Middle frontal gyrus (tissue), 1 donor: ENCODE data around the gene SLC13A3.

Source experiments
- DNase-seq: peaks from one replicate; pipeline ENCODE4 v3.0.0-alpha.2; 2015; ENCODE audit warnings: low spot score; ENCODE audit errors: extremely low spot score

Gene SLC13A3

GRCh38 chr20:46651091-46651962, at the start of gene SLC13A3:
Gene SLC13A3 (minus strand): TSS chr20:46651459. CDS start chr20:46651421, 38 bp downstream.
- DNase-seq, result no peak

GRCh38 chr20:46701057-46701456, 49.8 kb upstream of the SLC13A3 start:
- DNase-seq, result no peak

GRCh38 chr20:46700481-46700880, 49.2 kb upstream of the SLC13A3 start:
- no peak for DNase-seq

- no peak for DNase-seq
Measured at GRCh38 chr20:46699651-46700359, 48.5 kb upstream of the SLC13A3 start.

GRCh38 chr20:46698788-46699187, 47.5 kb upstream of the SLC13A3 start:
- no peak for DNase-seq

- no peak for DNase-seq
Measured at GRCh38 chr20:46696791-46697279, 45.6 kb upstream of the SLC13A3 start.

- DNase-seq, result no peak
Measured at GRCh38 chr20:46695892-46696291, 44.6 kb upstream of the SLC13A3 start.

GRCh38 chr20:46694484-46694883, 43.2 kb upstream of the SLC13A3 start:
- no peak for DNase-seq

- no peak for DNase-seq
Measured at GRCh38 chr20:46691196-46691595, 39.9 kb upstream of the SLC13A3 start.

GRCh38 chr20:46690219-46691106, 39.2 kb upstream of the SLC13A3 start:
- no peak for DNase-seq

- no peak for DNase-seq
Measured at GRCh38 chr20:46689754-46690085, 38.5 kb upstream of the SLC13A3 start.

- peak; percentile 97 for DNase-seq
Measured at GRCh38 chr20:46689082-46689753, 38.0 kb upstream of the SLC13A3 start, which contains the start of gene TP53RK. Gene TP53RK (minus strand): TSS chr20:46689444. CDS start chr20:46689414, 30 bp downstream.

- no peak for DNase-seq
Measured at GRCh38 chr20:46688151-46689081, 37.2 kb upstream of the SLC13A3 start.

- DNase-seq, result no peak
Measured at GRCh38 chr20:46683939-46684750, 32.9 kb upstream of the SLC13A3 start.

GRCh38 chr20:46683668-46683938, 32.3 kb upstream of the SLC13A3 start:
- DNase-seq, result no peak

- no peak for DNase-seq
Measured at GRCh38 chr20:46683011-46683667, 31.9 kb upstream of the SLC13A3 start.

- no peak for DNase-seq
Measured at GRCh38 chr20:46682063-46682821, 31.0 kb upstream of the SLC13A3 start.
